ENCODE data around the gene FOXA2.
"Not testable (repeated sequence)": the region's sequence is repeated elsewhere in the genome, so short reads cannot be mapped to it uniquely, and the experiment has no call there.

The FOXA2 gene

DNA sequence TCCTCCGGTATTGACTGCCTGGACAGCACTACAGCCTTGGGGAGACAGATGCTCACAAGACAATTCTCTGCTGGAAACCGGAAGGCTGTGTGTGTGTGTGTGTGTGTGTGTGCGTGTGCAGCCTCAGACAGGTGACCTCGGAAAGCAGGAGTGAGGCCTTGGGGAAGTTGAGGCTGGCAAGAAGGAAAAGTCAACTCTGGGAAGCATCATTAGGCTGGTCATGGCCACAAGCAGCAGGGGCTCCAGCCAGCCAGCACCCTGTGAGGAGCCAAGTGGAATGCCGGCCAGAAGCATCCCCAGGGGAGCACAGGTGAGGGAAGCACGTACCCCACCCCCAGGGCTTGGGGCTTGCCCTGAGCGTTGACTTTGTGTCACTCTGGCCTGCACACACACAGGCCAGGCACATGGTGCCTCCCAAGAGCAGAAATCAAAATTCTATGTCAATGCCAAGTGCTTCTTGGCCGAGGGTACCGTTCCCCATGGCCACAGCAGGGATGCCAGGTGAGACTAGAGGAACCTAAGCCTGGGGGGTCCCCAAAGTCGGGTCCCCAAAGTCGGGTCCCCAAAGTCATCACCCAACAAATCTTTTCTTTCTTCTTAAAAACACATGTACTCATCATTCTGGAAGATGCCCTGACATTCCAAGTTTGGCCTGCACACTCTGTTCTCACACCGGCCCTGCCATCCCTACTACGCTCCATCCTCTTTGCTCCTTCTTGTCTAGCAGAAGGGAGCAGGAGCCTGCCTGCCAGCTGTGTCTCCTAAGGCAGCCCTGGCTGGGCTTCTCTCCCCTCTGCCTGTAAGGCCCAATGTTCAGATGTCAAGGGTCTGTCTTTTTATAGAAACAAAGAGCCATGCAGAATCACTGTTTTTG lies 26.7 kb downstream of the FOXA2 start:
- TF ChIP-seq ZNF384 (IDR thresholded peaks at IDR 0.05) (no peak), HDGF (IDR thresholded peaks at IDR 0.05; ENCODE audit: borderline replicate concordance) (no peak)
- no peak for DNase-seq (ENCODE audit: extremely low spot score)
- CTCF ChIA-PET = no interaction called here
- POLR2A ChIA-PET = no interaction called here

DNA sequence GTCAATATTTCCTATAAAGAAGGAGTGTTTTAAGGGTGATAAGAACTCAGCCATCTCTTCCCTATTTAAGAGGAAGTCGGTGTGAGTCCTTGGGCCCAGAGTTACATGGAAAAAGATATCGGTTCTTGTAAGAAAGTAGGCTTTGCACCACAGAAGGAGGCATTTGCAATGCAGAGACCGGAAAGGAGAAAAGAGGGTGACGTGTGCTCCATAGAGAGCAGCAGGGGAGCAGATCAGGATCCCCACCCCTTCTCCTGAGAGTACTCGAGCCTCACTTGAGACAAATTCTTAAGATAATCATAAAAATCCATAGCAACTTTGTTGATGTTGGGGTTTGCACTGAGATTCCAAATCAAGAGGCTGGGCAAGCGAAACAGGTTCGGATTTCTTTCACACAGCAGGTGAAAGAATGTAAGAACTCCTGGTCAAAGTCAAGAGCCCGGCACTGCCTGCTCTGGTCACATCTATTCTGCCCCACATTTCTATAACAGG lies 27.8 kb downstream of the FOXA2 start:
- CTCF ChIA-PET = no interaction called here
- DNase-seq (ENCODE audit: extremely low spot score) = no peak
- no peak for TF ChIP-seq FOXM1 (IDR thresholded peaks at IDR 0.05; ENCODE audit: borderline replicate concordance)
- no peak for TF ChIP-seq HDGF (IDR thresholded peaks at IDR 0.05; ENCODE audit: borderline replicate concordance)
- no peak for TF ChIP-seq CTBP1 (IDR thresholded peaks at IDR 0.05; ENCODE audit: borderline replicate concordance)
- POLR2A ChIA-PET = no interaction called here

DNA sequence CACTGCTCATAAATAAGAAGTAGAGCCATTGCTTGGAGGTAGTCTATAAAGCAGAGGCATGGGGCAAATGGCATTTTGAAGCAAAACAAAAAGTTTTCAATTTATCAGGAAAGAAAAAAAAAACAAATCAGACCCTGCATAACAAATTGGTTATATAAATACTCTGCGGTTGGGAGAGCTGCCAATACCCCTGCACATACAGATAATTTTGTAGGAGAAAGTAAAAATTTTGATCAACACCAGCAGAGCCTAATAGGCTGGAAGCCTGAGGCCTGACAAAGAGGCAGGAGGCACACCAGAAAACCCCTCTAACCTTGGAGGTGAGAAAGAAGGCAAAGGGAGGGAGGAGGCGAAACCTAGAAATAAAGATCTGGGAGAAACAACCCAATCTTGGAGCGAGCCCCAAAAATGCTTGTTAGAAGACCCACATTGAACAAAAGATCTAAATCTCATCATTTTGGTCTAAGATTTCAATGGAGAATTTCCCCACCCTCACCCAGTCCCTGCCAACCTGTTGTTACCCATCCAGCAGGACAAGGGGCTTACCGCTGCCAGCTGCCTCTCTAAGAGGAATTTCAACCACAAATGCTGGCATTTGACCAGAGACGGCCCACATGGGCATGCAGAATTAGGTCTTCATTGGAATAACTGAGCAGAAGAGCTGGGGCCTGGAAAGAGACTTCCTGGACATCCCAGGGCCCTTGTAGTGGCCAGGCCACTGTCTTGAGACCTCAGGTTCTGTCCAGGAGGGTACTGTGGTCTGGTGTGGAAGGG lies 28.4 kb downstream of the FOXA2 start:
- POLR2A ChIA-PET = no interaction called here
- TF ChIP-seq SUZ12 (IDR thresholded peaks at IDR 0.05) = no peak
- TF ChIP-seq LEF1 (IDR thresholded peaks at IDR 0.05; ENCODE audit: borderline replicate concordance) = no peak
- no peak for TF ChIP-seq L3MBTL2 (conservative IDR thresholded peaks at IDR 0.05)
- TF ChIP-seq HDGF (IDR thresholded peaks at IDR 0.05; ENCODE audit: borderline replicate concordance) = no peak
- TF ChIP-seq FOXK2 (IDR thresholded peaks at IDR 0.05) = no peak
- no peak for TF ChIP-seq BHLHE40 (IDR thresholded peaks at IDR 0.05; ENCODE audit: borderline replicate concordance)
- TF ChIP-seq ELF4 (IDR thresholded peaks at IDR 0.05) = no peak
- no peak for TF ChIP-seq FOXM1 (IDR thresholded peaks at IDR 0.05; ENCODE audit: borderline replicate concordance)
- TF ChIP-seq SP1 (IDR thresholded peaks at IDR 0.05) = no peak
- no peak for TF ChIP-seq FOXA1 (IDR thresholded peaks at IDR 0.05)
- TF ChIP-seq TARDBP (IDR thresholded peaks at IDR 0.05) = no peak
- CTCF ChIA-PET = no interaction called here
- no peak for DNase-seq (ENCODE audit: extremely low spot score)

DNA sequence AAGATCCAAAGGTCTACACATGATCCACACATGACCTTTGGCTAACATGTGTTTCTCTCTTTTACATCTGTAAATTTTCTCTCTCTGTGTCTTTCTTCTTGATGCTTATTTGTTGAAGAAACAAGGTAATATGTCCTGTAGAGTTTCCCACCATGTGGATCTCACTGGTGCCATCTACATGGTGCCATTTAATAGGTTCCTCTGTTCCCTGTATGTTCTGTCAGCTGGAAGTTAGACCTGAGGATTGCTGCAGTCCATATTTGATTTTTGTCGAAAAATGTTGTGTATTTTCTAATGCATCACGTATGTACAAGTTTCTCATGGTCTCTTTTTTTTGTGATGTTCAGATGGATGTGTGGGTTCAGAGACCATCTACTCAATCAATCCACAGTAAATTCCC lies 30.0 kb downstream of the FOXA2 start:
- TF ChIP-seq LEF1 (IDR thresholded peaks at IDR 0.05; ENCODE audit: borderline replicate concordance) (no peak), HDGF (IDR thresholded peaks at IDR 0.05; ENCODE audit: borderline replicate concordance) (no peak), L3MBTL2 (conservative IDR thresholded peaks at IDR 0.05) (no peak), ZNF384 (IDR thresholded peaks at IDR 0.05) (no peak), ELF4 (IDR thresholded peaks at IDR 0.05) (no peak), ARNT (IDR thresholded peaks at IDR 0.05) (no peak), SP1 (IDR thresholded peaks at IDR 0.05) (no peak), FOXM1 (IDR thresholded peaks at IDR 0.05; ENCODE audit: borderline replicate concordance) (no peak)
- CTCF ChIA-PET = no interaction called here
- DNase-seq (ENCODE audit: extremely low spot score) = no peak
- POLR2A ChIA-PET = no interaction called here

DNA sequence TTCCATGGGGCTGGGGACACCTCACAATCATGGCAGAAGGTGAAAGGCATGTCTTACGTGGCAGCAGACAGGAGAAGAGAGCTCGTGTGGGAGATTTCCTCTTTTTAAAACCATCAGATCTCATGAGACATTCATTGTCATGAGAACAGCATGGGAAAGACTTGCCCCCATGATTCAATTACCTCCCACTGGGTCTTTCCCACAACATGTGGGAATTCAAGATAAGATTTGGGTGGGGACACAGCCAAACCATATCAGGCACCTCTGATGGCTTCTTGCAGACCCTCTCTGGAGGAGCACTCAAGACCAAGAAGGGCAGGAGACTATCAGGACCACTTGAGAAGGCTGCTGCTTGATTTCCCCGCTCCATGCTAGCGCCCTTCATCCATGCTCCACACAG lies 33.9 kb downstream of the FOXA2 start:
- DNase-seq (ENCODE audit: extremely low spot score); POLR2A ChIA-PET: not testable (repeated sequence)
- CTCF ChIA-PET = interaction anchor here (0.7 kb wide), 1 partner anchor 16 kb away, joined by 5 read pairs; no protein-coding TSS in a partner anchor

DNA sequence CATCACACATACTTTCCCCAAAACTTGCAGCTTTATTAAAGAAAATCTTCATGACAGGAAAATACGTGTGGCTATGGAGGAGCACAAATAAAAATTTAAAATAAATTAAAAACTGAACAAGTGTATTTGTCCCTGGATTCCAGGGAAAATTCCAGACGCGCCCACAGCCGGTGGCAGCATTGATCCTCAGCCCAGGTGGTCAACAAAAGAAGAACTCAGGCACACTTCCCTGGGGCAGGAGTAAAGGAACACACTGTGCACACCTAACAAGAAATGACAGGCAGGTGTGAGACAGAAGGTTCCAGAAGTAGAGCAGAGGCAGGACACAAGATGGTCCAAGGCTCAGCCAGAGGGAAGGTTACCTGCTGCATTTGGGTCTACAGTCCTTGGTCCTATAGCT lies 36.3 kb downstream of the FOXA2 start:
- POLR2A ChIA-PET = no interaction called here
- no peak for DNase-seq (ENCODE audit: extremely low spot score)
- CTCF ChIA-PET = no interaction called here
- TF ChIP-seq ARNT (IDR thresholded peaks at IDR 0.05) = no peak
- TF ChIP-seq FOXM1 (IDR thresholded peaks at IDR 0.05; ENCODE audit: borderline replicate concordance) = no peak
- no peak for TF ChIP-seq TARDBP (IDR thresholded peaks at IDR 0.05)
- TF ChIP-seq NFRKB (IDR thresholded peaks at IDR 0.05) = no peak
- TF ChIP-seq SUZ12 (IDR thresholded peaks at IDR 0.05) = no peak
- TF ChIP-seq BHLHE40 (IDR thresholded peaks at IDR 0.05; ENCODE audit: borderline replicate concordance) = no peak
- TF ChIP-seq ZNF384 (IDR thresholded peaks at IDR 0.05) = no peak
- no peak for TF ChIP-seq ELF4 (IDR thresholded peaks at IDR 0.05)
- TF ChIP-seq, protein P1, sequence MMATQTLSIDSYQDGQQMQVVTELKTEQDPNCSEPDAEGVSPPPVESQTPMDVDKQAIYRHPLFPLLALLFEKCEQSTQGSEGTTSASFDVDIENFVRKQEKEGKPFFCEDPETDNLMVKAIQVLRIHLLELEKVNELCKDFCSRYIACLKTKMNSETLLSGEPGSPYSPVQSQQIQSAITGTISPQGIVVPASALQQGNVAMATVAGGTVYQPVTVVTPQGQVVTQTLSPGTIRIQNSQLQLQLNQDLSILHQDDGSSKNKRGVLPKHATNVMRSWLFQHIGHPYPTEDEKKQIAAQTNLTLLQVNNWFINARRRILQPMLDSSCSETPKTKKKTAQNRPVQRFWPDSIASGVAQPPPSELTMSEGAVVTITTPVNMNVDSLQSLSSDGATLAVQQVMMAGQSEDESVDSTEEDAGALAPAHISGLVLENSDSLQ (IDR thresholded peaks at IDR 0.05) = no peak
- no peak for TF ChIP-seq LEF1 (IDR thresholded peaks at IDR 0.05; ENCODE audit: borderline replicate concordance)
- TF ChIP-seq FOXK2 (IDR thresholded peaks at IDR 0.05) = no peak
- TF ChIP-seq FOXA1 (IDR thresholded peaks at IDR 0.05) = no peak
- no peak for TF ChIP-seq L3MBTL2 (conservative IDR thresholded peaks at IDR 0.05)
- TF ChIP-seq SP1 (IDR thresholded peaks at IDR 0.05) = no peak

DNA sequence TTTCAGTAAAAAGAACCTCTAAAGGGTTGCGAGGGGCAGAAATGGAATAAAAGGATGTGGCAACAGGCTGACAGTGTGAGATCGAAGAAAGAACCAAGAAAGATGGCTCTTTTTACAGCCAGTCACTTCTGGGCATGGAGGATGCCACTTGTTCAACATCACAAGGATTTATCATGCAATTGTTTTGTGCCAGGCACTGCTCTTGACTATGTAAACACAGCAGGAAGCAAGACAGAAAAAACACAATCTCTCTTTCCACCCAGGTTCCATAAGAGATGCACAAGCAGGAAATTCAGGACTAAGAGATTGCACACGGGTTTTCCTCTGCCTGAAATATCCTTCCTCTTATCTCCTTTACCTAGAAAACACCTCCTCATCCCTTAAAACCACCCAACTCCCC lies 38.0 kb downstream of the FOXA2 start:
- ChIA-PET POLR2A (no interaction called here), CTCF (no interaction called here)
- TF ChIP-seq ZNF384 (IDR thresholded peaks at IDR 0.05) (no peak), LEF1 (IDR thresholded peaks at IDR 0.05; ENCODE audit: borderline replicate concordance) (no peak), ELF4 (IDR thresholded peaks at IDR 0.05) (no peak), FOXA1 (IDR thresholded peaks at IDR 0.05) (no peak), SP1 (IDR thresholded peaks at IDR 0.05) (no peak), NFRKB (IDR thresholded peaks at IDR 0.05) (no peak), BHLHE40 (IDR thresholded peaks at IDR 0.05; ENCODE audit: borderline replicate concordance) (no peak), HDGF (IDR thresholded peaks at IDR 0.05; ENCODE audit: borderline replicate concordance) (no peak), L3MBTL2 (conservative IDR thresholded peaks at IDR 0.05) (no peak), ARNT (IDR thresholded peaks at IDR 0.05) (no peak), SUZ12 (IDR thresholded peaks at IDR 0.05) (no peak), FOXM1 (IDR thresholded peaks at IDR 0.05; ENCODE audit: borderline replicate concordance) (no peak), FOXK2 (IDR thresholded peaks at IDR 0.05) (no peak), CTBP1 (IDR thresholded peaks at IDR 0.05; ENCODE audit: borderline replicate concordance) (no peak), TARDBP (IDR thresholded peaks at IDR 0.05) (no peak)
- TF ChIP-seq, protein P1 (IDR thresholded peaks at IDR 0.05) = no peak
- no peak for DNase-seq (ENCODE audit: extremely low spot score)

All from HEK293T (cell line).